ENCODE measurements around the gene BABAM2. TPM values are rescaled to one million over a fixed set of nuclear protein-coding genes. Genes with fewer than 3 reads are reported as not detected.

The BABAM2 gene
- total and polyA plus RNA-seq, 10 of the 15 experiments (the other 5 are each of a cell fraction or from before 2014, with no cell fraction given) = 30.7 to 59.9 (median 44.5) TPM

DNA sequence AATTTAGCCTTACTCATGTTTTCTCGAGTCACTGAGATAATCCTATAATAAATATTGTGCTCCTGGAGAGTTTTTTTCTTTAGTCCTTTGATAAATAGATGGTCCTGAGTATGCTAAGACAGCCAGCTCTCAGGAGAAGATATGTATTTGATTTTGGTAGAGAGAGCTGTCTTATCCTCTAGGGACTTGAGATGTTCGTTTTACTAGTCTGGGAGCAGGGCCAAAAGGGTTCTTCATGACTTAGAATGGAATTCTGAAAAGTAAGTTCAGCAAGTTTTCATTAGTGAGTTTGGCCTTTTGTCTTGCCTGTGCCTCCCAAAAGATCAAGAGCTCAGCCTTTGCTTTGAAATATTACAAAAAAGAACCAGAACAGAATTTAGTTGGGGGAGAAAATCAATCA is 246.7 kb downstream of the BABAM2 start (continued):
- TF ChIP-seq BCL3 (IDR thresholded peaks at IDR 0.05; ENCODE audit: borderline replicate concordance, insufficient read depth, low read depth, low read length, poor library complexity, severe bottlenecking) (no peak), PAX5 (IDR thresholded peaks at IDR 0.05; ENCODE audit: borderline replicate concordance, low read depth, low read length) (no peak)

GRCh38 chr2:28142386-28142785 is 251.9 kb downstream of the BABAM2 start:
- no peak for FAIRE-seq
- intact Hi-C loops (cut with micrococcal nuclease; ENCODE audit: unreplicated experiment) (no loop called here), in situ Hi-C loops (cut with MboI) (no loop called here)
- H3K4me3 ChIP-seq = no peak overlapping the region
- ChIA-PET SMC1A (ENCODE audit: uncharacterized antibody, unreplicated experiment) (no interaction called here), POLR2A (interaction anchor here (0.6 kb wide), 1 partner anchor 52 kb away, joined by 3 read pairs; no protein-coding TSS in a partner anchor), RAD21 (ENCODE audit: unreplicated experiment) (no interaction called here), CTCF (no interaction called here)
- BruUV-seq (replicated peaks) = no TSS peak
- H3K27me3 ChIP-seq (replicated peaks in 1 of 2; ENCODE audit: control insufficient read depth in 2 of 2, insufficient read depth in 2 of 2, low read length in 1 of 2) = no peaks in the 10 kb centered on the region
- DNase-seq (ENCODE audit: low read depth, low spot score) = no peak
- no peaks in the 10 kb centered on the region for H3K4me1 ChIP-seq (ENCODE audit: control insufficient read depth, insufficient read depth, low read length)
- H3K79me2 ChIP-seq (ENCODE audit: control insufficient read depth, insufficient read depth, low read length) = no peaks in the 10 kb centered on the region
- no peak overlapping the region for H3K27ac ChIP-seq (ENCODE audit: control insufficient read depth, insufficient read depth)
- no peak overlapping the region for H2AFZ ChIP-seq (ENCODE audit: control insufficient read depth, low read depth, low read length)
- H3K4me2 ChIP-seq (ENCODE audit: control insufficient read depth, insufficient read depth) = no peak overlapping the region
- no peaks in the 10 kb centered on the region for H3K36me3 ChIP-seq (ENCODE audit: control insufficient read depth in 2 of 2, insufficient read depth in 2 of 2, low read length in 1 of 2)
- no peak overlapping the region for H3K9ac ChIP-seq (ENCODE audit: control insufficient read depth, insufficient read depth, low read length)
- H3K9me3 ChIP-seq (replicated peaks; ENCODE audit: control insufficient read depth, insufficient read depth, low read length) = no peaks in the 10 kb centered on the region
- TF ChIP-seq TAF1 (IDR thresholded peaks at IDR 0.05; ENCODE audit: borderline replicate concordance, low read depth, low read length) (no peak), FOXM1 (IDR thresholded peaks at IDR 0.05; ENCODE audit: low read depth, low read length) (no peak)
- ATAC-seq = no peak
- no peaks in the 10 kb centered on the region for H4K20me1 ChIP-seq (ENCODE audit: control insufficient read depth, insufficient read depth)

DNA sequence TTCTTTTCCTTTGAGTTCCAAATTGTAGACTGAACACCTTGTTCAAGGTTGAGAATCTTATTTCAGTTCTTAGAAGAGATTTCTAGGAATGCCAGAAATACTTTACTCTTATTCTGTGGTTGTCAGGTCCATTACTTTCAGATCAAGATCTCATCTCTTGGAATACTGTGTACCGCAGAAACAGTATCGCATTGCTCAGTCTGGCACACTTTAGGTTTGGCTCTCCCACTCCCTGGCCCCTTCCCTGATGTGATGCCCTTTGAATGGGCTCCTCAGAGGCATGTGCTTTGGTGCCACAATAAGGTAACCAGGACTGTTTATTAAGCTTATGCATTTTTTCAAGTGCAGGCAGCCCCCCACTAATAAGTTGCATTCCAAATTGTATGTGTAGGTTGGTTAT is 257.5 kb downstream of the BABAM2 start:
- H3K36me3 ChIP-seq (ENCODE audit: control insufficient read depth in 2 of 2, insufficient read depth in 2 of 2, low read length in 1 of 2) = no peaks in the 10 kb centered on the region
- WGBS (ENCODE audit: insufficient coverage, insufficient replicate concordance, low lambda C conversion rate, missing lambda C conversion rate) = 100% methylated on average over 2 of the region's 2 CpGs
- DNase-seq (ENCODE audit: low read depth, low spot score) = no peak
- no peak overlapping the region for H3K27ac ChIP-seq (ENCODE audit: control insufficient read depth, insufficient read depth)
- CTCF ChIA-PET = no interaction called here
- no peak overlapping the region for H2AFZ ChIP-seq (ENCODE audit: control insufficient read depth, low read depth, low read length)
- RAD21 ChIA-PET (ENCODE audit: unreplicated experiment) = no interaction called here
- intact Hi-C loops (cut with micrococcal nuclease; ENCODE audit: unreplicated experiment) = no loop called here
- H3K4me1 ChIP-seq (ENCODE audit: control insufficient read depth, insufficient read depth, low read length) = no peaks in the 10 kb centered on the region
- no peaks in the 10 kb centered on the region for H3K27me3 ChIP-seq (replicated peaks in 1 of 2; ENCODE audit: control insufficient read depth in 2 of 2, insufficient read depth in 2 of 2, low read length in 1 of 2)
- no peak overlapping the region for H3K4me3 ChIP-seq
- H4K20me1 ChIP-seq (ENCODE audit: control insufficient read depth, insufficient read depth) = no peaks in the 10 kb centered on the region
- no peak for ATAC-seq
- TF ChIP-seq ZNF622 (IDR thresholded peaks at IDR 0.05) = no peak
- no peak for TF ChIP-seq NFXL1 (IDR thresholded peaks at IDR 0.05; ENCODE audit: borderline replicate concordance)
- no peak for TF ChIP-seq ZNF207 (IDR thresholded peaks at IDR 0.05; ENCODE audit: borderline replicate concordance)
- no peak for TF ChIP-seq POLR2AphosphoS2 (IDR thresholded peaks at IDR 0.05; ENCODE audit: low read depth, low read length)
- no peak for TF ChIP-seq CEBPZ (IDR thresholded peaks at IDR 0.05; ENCODE audit: low read depth, low read length)
- TF ChIP-seq ETV6 (conservative IDR thresholded peaks at IDR 0.05 in 1 of 2, IDR thresholded peaks at IDR 0.05 in 1 of 2; ENCODE audit: borderline replicate concordance in 1 of 2, low read depth in 1 of 2) = no peak
- BruUV-seq (replicated peaks) = no TSS peak
- FAIRE-seq = no peak
- H3K79me2 ChIP-seq (ENCODE audit: control insufficient read depth, insufficient read depth, low read length) = no peaks in the 10 kb centered on the region
- no peak overlapping the region for H3K4me2 ChIP-seq (ENCODE audit: control insufficient read depth, insufficient read depth)
- H3K9me3 ChIP-seq (replicated peaks; ENCODE audit: control insufficient read depth, insufficient read depth, low read length) = no peaks in the 10 kb centered on the region
- no peak overlapping the region for H3K9ac ChIP-seq (ENCODE audit: control insufficient read depth, insufficient read depth, low read length)
- POLR2A ChIA-PET = no interaction called here
- SMC1A ChIA-PET (ENCODE audit: uncharacterized antibody, unreplicated experiment) = no interaction called here
- in situ Hi-C loops (cut with MboI) = no loop called here
